ENCODE results near the gene GRIK5.

- TF ChIP-seq POLR2A (IDR thresholded peaks at IDR 0.05; ENCODE audit: extremely low read depth, insufficient read length) (no peak), CTCF (IDR thresholded peaks at IDR 0.05; ENCODE audit: low read depth, low read length) (no peak), MAX (IDR thresholded peaks at IDR 0.05; ENCODE audit: low read depth, low read length) (no peak)
Measured at GRCh38 chr19:41967054-41967783, 102.8 kb downstream of the GRIK5 start.

All from NB4 (cell line).